GM19193 (cell line): Measurements from ENCODE around the gene OR6C75.

Experiments
- POLR2A ChIP-seq: IDR thresholded peaks from 4 replicates; pipeline ENCODE4 v1.6.1; 2011; ENCODE audit not compliant: insufficient read depth, insufficient read length; ENCODE audit errors: extremely low read depth

The OR6C75 gene

DNA sequence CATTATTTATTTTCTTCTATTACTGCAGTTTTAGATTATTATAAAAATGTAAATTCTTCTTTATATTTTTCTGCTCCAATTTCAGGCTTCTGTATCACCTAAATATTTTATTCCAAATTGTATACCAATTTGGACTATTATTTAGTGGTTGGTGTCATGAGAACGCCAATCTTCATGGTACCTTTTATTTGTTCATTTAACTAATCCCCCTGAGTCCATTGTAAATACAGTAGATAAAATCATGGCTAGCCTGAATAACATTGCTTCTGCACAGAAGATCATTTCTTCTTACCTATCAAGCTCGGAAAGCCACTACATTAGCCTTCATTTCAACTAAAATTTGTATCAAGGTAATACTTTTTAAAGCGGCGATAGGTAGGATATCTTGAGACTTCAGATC is at the start of gene OR6C75:
TSS of gene OR6C75 (plus strand) at position 301 of the 400 bp plus-strand sequence. CDS start 2,136 bp downstream, outside the sequence.
- no peak for TF ChIP-seq POLR2A

DNA sequence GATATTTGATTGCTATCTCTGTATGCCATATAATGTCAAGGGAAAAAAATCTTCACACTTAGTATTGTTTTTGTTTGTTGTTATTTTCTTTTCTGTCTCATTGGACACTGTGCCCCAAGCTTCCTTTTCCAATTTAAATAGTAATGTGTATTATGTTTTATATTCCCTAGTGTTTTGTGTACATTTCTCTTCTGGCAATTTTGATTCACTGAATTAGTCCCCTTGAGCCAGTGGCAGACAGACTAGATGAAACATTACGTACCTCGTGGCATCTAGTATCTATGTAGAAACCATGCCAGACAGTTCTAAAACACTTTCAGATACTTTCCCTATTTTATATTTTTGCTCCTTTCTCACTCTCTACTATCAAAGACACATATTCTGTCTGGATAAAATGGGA is 48.7 kb upstream of the OR6C75 start, which contains the start of gene OR6C1:
TSS of gene OR6C1 (plus strand) at position 301 of the 400 bp plus-strand sequence. CDS start 6,257 bp downstream, outside the sequence.
- TF ChIP-seq POLR2A: no peak

DNA sequence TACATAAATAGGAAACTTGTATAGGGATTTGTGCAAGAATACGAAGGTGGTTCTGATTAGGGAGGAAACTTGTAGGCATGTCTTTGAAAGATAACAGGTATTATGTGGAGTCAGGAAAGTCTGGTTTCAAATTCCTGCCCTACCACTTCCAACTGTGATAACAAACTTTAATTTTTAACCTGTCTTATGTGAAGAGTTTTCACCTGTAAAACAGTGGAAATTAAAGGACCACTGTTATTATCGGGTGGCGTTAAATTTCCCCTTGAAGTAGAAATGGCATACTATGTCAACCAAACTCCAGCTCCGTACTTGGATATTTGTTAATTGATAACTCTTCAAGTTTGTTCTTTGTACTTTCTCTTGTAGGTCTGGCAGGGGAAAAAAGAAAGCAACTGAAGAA is 42.6 kb upstream of the OR6C75 start:
- no peak for TF ChIP-seq POLR2A

DNA sequence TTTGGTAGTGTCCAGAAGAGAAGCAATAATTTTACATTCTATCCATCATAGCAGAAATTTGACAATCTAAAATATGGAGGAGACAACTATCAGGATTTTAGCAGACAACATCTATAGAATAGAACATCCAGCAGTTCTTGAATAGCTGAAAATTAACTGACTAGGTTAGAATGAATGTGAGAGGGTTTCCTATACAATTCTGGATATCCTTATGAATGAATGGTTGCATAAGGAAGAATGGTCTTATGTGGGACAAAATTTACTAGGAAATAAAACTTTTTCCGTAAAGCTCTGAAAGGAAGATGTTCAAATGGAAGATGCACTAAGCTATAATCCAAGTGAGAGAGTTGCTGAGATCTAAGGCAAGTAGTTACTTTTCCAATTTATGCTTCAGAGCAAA is 32.3 kb upstream of the OR6C75 start, which contains the start of gene OR6C3:
TSS of gene OR6C3 (plus strand) at position 301 of the 400 bp plus-strand sequence. CDS start 955 bp downstream, outside the sequence.
- TF ChIP-seq POLR2A: no peak

DNA sequence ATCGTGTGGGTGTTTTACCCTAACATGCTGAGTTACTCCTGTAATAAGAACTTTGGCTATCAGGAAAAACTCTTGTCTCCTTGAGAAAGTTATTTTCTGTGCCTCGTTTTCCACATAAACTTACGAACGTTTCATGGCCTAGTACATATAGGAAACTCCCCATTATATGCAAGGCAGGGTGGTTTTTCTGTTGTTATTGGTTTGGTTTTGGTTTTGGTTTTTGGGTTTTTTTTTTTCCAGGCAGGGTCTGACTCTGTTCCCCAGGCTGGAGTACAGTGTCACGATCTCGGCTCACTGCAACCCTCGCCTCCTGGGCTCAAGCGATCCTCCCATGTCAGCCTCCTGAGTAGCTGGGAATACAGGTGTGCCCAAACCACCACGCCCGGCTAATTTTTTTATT is 26.8 kb upstream of the OR6C75 start:
- TF ChIP-seq POLR2A: no peak

DNA sequence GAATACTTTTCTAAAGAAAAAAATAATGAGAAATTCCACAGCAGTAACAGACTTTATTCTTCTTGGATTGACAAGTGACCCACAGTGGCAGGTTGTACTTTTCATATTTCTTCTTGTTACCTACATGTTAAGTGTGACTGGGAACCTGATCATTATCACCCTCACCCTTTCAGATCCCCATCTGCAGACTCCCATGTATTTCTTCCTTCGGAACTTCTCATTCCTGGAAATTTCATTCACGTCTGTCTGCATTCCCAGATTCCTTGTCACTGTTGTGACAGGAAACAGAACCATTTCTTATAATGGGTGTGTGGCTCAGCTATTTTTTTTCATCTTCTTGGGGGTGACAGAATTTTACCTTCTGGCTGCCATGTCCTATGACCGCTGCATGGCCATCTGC is 2.3 kb downstream of the OR6C75 start:
- TF ChIP-seq POLR2A: no peak

DNA sequence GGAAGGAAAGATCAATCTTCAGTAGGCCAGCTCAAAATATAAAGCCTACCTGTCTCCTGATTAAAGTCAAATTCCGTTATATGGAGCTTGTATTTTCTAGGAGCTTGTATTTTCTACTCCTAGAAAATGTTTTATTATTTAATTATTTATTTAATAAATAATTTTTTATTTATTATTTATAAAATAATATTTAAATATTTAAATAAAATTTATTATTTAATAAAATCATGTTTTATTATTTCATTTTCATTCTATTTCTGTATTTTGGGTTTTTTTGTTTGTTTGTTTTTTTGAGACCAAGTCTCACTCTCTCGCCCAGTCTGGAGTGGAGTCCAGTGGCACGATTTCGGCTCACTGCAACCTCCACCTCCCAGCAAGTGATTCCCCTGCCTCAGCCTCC is 9.7 kb downstream of the OR6C75 start:
- no peak for TF ChIP-seq POLR2A

DNA sequence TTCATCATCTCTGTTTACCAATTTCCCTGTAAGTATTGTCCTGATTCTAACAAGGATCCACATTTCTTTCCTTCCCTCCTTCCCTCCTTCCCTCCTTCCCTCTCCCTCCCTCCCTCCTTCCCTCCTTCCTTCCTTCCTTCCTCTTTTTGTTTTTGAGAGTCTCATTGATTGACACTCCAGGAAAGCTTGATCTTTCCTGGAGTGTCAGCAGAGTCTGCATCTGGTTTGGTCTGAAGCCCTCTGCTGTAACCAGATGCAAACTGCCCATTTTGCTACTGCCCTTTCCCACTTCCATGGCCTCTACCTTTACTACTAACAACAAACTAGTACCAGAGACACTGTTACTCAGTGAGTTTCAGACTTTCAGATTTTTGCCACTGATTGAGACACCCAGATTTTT is 23.1 kb downstream of the OR6C75 start:
- no peak for TF ChIP-seq POLR2A

DNA sequence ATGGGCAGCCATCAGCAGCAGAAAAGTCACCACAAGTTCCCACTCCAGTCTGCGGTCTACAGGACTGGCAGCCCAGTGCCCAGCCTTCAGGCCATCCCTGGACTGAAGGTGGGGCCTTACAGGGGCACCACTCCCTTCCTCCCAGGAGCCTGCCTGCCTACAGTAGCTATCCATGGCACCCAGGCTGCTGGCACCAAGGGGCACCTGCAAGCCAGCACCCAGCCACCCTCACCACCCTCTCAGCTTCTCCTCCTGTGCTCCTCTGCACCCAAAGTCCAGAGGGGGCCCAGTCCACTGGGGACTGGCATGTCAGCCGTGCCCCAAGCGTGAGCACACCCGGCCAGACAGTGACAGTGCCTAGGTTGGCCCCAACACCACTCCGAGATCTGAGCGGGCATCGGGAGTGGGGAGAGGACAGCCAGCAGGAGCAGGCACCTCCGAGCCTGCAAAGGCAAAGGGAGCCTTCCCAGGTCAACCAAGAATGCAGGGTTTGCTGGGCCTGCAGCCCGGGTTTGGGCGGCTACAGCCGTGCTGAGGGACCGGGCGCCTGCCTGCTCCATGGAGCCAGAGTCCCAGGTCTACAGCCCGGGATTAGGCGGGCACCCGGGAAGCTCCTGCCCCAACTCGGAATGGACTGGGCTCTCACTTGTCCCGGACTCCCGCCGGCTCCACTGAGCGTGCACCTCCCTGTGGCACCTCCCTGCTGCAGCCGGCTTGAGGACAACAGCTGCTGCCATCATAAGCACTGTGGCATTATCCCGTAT is 29.4 kb downstream of the OR6C75 start:
- no peak for TF ChIP-seq POLR2A

DNA sequence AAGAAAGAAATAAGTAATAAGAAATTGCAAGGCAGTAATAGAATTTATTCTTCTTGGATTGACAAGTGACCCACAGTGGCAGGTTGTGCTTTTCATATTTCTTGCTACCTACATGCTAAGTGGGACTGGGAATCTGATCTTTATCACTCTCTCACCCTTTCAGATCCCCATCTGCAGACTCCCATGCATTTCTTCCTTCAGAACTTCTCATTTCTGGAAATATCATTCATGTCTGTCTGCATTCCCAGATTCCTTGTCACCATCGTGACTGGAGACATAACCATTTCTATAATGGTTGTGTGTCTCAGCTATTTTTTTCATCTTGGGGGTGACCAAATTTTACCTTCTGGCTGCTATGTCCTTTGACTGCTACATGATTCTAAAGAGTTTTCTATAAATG is 33.6 kb downstream of the OR6C75 start:
- no peak for TF ChIP-seq POLR2A

DNA sequence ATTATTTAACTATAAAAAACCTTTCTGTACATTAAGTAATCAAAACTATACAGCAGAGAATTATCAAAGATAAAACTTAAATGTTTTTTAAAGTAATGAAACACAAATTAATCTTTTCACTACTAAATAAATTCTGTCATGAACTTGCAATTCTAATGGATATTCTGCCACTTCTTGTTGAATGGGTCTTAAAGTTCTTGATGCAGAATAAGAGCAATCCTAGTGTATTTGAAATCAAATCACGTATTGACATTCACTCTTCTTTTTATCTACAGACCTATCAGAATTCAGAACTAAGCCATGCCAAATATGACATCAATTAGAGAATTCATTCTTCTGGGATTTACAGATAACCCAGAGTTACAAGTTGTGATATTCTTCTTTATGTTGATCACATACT is 37.5 kb downstream of the OR6C75 start, which contains the start of gene OR6C65:
TSS of gene OR6C65 (plus strand) at position 301 of the 400 bp plus-strand sequence. CDS start at position 301, 0 bp downstream.
- no peak for TF ChIP-seq POLR2A

DNA sequence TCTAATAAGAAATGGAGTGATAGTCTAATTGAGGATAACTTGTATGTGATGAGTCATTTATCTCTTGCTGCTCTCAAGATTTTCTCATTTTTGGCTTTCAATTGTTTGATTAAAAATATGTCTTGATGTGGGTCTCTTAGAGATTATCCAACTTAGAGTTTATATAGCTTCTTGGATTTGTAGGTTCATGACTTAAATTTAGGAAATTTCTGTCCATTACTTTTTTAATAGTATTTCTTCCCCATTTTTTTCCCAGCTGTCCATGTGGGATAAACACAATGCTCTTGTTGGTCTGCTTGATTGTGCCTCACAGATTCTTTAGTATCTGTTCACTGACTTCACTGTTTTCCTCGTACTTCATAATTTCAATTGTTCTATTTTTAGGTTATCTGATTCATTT is 45.1 kb downstream of the OR6C75 start:
- TF ChIP-seq POLR2A: no peak

DNA sequence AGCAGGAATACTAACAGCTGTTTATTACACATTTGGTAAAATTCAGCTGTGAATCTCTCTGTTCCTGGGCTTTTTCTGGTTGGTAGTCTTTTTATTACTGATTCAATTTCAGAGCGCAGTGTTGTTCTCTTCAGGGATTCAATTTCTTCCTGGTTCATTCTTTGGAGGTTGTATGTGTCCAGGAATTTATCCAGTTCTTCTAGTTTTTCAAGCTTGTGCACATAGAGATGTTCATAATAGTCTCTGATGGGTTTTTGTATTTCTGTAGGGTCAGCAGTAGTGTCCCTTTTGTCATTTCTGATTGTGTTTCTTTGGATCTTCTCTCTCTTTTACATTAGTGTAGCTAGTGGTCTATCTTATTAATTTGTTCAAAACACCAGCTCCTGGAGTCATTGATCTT is 54.2 kb downstream of the OR6C75 start:
- no peak for TF ChIP-seq POLR2A
